Stimulated activated CD4-positive, alpha-beta T cell treated with anti-CD3 and anti-CD28 coated beads, TNF-alpha, amount 100 ng/mL, for 24 hours (primary cell): ENCODE measurements around the gene MRPL52.
"Not testable (repeated sequence)": the region's sequence is repeated elsewhere in the genome, so short reads cannot be mapped to it uniquely, and the experiment has no call there.

ENCODE experiments used
- DNase-seq, 3 experiments: peaks; one replicate each; pipeline ENCODE4 v3.0.0-alpha.2; 2020; ENCODE audit warnings: low read depth in 3 of 3

Gene MRPL52

GRCh38 chr14:22829661-22830442, at the start of gene MRPL52:
Gene MRPL52 (plus strand): TSS chr14:22829887. CDS start chr14:22829913, 26 bp downstream.
- DNase-seq, result peak; percentile 82 to 89 (median 84)

GRCh38 chr14:22780105-22780679, 49.5 kb upstream of the MRPL52 start:
- no peak for DNase-seq

GRCh38 chr14:22780941-22781300, 48.8 kb upstream of the MRPL52 start:
- DNase-seq, result no peak

GRCh38 chr14:22781301-22781991, 48.2 kb upstream of the MRPL52 start:
- DNase-seq, result no peak

GRCh38 chr14:22786685-22787084, 43.0 kb upstream of the MRPL52 start:
- no peak for DNase-seq

- no peak for DNase-seq
These were observed 38.4 kb upstream of the MRPL52 start for GRCh38 chr14:22791301-22791700.

GRCh38 chr14:22792158-22792557, 37.5 kb upstream of the MRPL52 start:
- DNase-seq, result no peak

- not testable (repeated sequence) for DNase-seq
These were observed 36.1 kb upstream of the MRPL52 start for GRCh38 chr14:22793550-22793949.

GRCh38 chr14:22793976-22794375, 35.7 kb upstream of the MRPL52 start:
- no peak for DNase-seq

GRCh38 chr14:22794551-22794951, 35.1 kb upstream of the MRPL52 start:
- no peak for DNase-seq

GRCh38 chr14:22796087-22796707, 33.5 kb upstream of the MRPL52 start:
- DNase-seq, result no peak

GRCh38 chr14:22797017-22797917, 32.4 kb upstream of the MRPL52 start:
- no peak for DNase-seq

- no peak for DNase-seq
These were observed 31.2 kb upstream of the MRPL52 start for GRCh38 chr14:22798528-22798927.

- no peak for DNase-seq
These were observed 29.3 kb upstream of the MRPL52 start for GRCh38 chr14:22800346-22800745.

GRCh38 chr14:22801716-22802115, 28.0 kb upstream of the MRPL52 start:
- DNase-seq, result no peak

- no peak for DNase-seq
These were observed 26.6 kb upstream of the MRPL52 start for GRCh38 chr14:22802860-22803686.

- DNase-seq, result no peak
These were observed 26.1 kb upstream of the MRPL52 start for GRCh38 chr14:22803687-22803974.

- not testable (repeated sequence) for DNase-seq
These were observed 24.5 kb upstream of the MRPL52 start for GRCh38 chr14:22805235-22805634.

- no peak for DNase-seq
These were observed 22.1 kb upstream of the MRPL52 start for GRCh38 chr14:22807432-22808087.
